Dermis blood vessel endothelial cell (primary cell): ENCODE measurements around the gene RFNG. TPM values are rescaled to one million over a fixed set of nuclear protein-coding genes. Genes with fewer than 3 reads are reported as not detected.

ENCODE experiments used
- DNase-seq: peaks from one replicate; pipeline ENCODE4 v3.0.0; 2010
- total RNA-seq: library from RNA; depleted of rRNA; stranded (reverse); fragments of >200 nt; gene quantifications from 2 replicates; pipeline ENCODE4 v1.2.3, GENCODE V29; 2014

Gene RFNG
- total RNA-seq, 1 donor from 2014 or later: 22.6 TPM

DNA sequence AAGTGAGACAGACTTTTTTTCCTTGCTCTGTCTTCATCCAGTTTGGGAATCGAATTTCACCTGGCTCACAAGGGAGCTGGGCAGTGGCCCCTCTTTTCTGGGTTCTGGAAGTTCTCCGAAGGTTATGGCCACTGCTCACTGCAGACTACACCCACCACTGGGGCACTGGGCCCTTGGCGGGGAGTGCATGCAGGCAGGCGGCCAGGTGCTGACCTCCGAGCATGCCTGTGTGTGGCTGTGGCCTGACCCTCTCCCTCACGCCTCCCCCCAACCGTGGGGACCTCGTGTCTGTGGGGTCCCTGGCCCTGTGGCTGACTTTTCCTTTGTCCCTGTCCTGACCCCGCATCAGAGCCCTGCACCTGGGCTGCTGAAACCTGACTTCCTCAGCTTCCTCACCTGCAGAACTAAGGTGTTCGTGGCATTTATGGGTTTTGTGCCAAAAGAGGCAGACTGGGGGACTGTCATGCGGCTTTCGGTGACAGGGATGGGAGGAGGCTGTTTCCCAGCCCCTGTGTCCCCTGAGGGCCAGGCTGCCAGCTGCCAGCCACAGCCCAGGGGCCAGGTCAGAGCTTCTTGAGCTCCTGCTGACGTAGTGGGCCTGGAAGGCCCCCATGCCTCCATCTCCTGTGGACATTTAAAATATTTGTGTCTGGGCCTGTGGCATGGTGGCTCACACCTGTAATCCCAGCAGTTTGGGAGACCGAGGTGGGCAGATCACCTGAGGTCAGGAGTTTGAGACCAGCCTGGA lies 52.7 kb downstream of the RFNG start:
- DNase-seq: no peak

GRCh38 chr17:81998212-81998611 lies 53.4 kb downstream of the RFNG start:
- DNase-seq: peak; percentile 41

Other genes starting within 250 kb of the RFNG start
- 0.17 TPM in 1 of 2 replicates, not detected in the other for gene GCGR, start 247.7 kb downstream of the RFNG start, total RNA-seq
- gene MCRIP1, start 218.5 kb downstream of the RFNG start, total RNA-seq: 79.9 and 138 TPM in 2 replicates
- not detected in 2 replicates for gene PPP1R27, start 216.8 kb downstream of the RFNG start, total RNA-seq
- 1,052 and 1,490 TPM in 2 replicates for gene P4HB, start 191.3 kb downstream of the RFNG start, total RNA-seq
- gene ARHGDIA, start 180.5 kb downstream of the RFNG start, total RNA-seq: 195 and 495 TPM in 2 replicates
- gene ALYREF, start 160.2 kb downstream of the RFNG start, total RNA-seq: 172 and 224 TPM in 2 replicates
- 79.9 and 128 TPM in 2 replicates for gene ANAPC11, start 160.1 kb downstream of the RFNG start, total RNA-seq
- gene NPB, start 149.6 kb downstream of the RFNG start, total RNA-seq: 0.28 TPM in 1 of 2 replicates, not detected in the other
- 41.0 and 80.1 TPM in 2 replicates for gene PCYT2, start 140.4 kb downstream of the RFNG start, total RNA-seq
- 17.3 and 21.1 TPM in 2 replicates for gene SIRT7, start 133.6 kb downstream of the RFNG start, total RNA-seq
- gene MAFG, start 124.1 kb downstream of the RFNG start, total RNA-seq: 19.7 and 22.4 TPM in 2 replicates
- 59.4 and 97.8 TPM in 2 replicates for gene PYCR1, start 114.5 kb downstream of the RFNG start, total RNA-seq
- not detected in 2 replicates for gene MYADML2, start 104.6 kb downstream of the RFNG start, total RNA-seq
- gene NOTUM, start 90.6 kb downstream of the RFNG start, total RNA-seq: 0.09 TPM in 1 of 2 replicates, not detected in the other
- gene ASPSCR1, start 74.2 kb downstream of the RFNG start, total RNA-seq: 18.3 and 20.1 TPM in 2 replicates
- 27.0 and 33.0 TPM in 2 replicates for gene CENPX, start 28.9 kb downstream of the RFNG start, total RNA-seq
- gene LRRC45, start 28.5 kb downstream of the RFNG start, total RNA-seq: 15.1 and 23.3 TPM in 2 replicates
- gene RAC3, start 20.1 kb downstream of the RFNG start, total RNA-seq: 9.0 and 14.0 TPM in 2 replicates
- 56.8 and 63.8 TPM in 2 replicates for gene DCXR, start 14.1 kb downstream of the RFNG start, total RNA-seq
- gene GPS1, start 87 bp upstream of the RFNG start, total RNA-seq: 84.2 and 112 TPM in 2 replicates
- 72.5 and 72.7 TPM in 2 replicates for gene DUS1L, start 14.0 kb upstream of the RFNG start, total RNA-seq
- 51.1 and 216 TPM in 2 replicates for gene FASN, start 46.4 kb upstream of the RFNG start, total RNA-seq
- 5.4 and 9.4 TPM in 2 replicates for gene CCDC57, start 161.0 kb upstream of the RFNG start, total RNA-seq
- 99.4 and 121 TPM in 2 replicates for gene SLC16A3, start 177.2 kb upstream of the RFNG start, total RNA-seq
- gene CSNK1D, start 221.9 kb upstream of the RFNG start, total RNA-seq: 39.3 and 69.2 TPM in 2 replicates